Sciatic nerve (tissue), 2 donors: ENCODE data around the gene DENND5B. TPM values are rescaled to one million over a fixed set of nuclear protein-coding genes. Genes with fewer than 3 reads are reported as not detected.
"Not testable (repeated sequence)": the region's sequence is repeated elsewhere in the genome, so short reads cannot be mapped to it uniquely, and the experiment has no call there.

Experiments used
- ATAC-seq: fragments of 200-7000 bp; cut with Tn5 transposase; one replicate; pipeline ENCODE4 v1.9.1; 2020; ENCODE audit warnings: mild to moderate bottlenecking, moderate library complexity
- DNase-seq: peaks from one replicate; pipeline ENCODE4 v3.0.0-alpha.2; 2020; ENCODE audit warnings: low spot score
- intact Hi-C: fragments of 100-400 bp; cut with DNase I; formaldehyde crosslinking; loops from one replicate; pipeline ENCODE4 v1.14.2; 2022
- total RNA-seq: library from RNA; stranded (reverse); fragmentation: NEBNext Ultra II Directional; extraction: Animal tissue kit (Norgen Biotek cat#: 25700); gene quantifications from one replicate; pipeline ENCODE4 v1.2.1, GENCODE V29; 2021
- donor health status: DM: no; HTN: no; CAD: no.
- donor health status: DM: no; HTN: no; CAD: no.

The DENND5B gene
- total RNA-seq, 1 donor from 2014 or later, result 18.2 TPM

DNA sequence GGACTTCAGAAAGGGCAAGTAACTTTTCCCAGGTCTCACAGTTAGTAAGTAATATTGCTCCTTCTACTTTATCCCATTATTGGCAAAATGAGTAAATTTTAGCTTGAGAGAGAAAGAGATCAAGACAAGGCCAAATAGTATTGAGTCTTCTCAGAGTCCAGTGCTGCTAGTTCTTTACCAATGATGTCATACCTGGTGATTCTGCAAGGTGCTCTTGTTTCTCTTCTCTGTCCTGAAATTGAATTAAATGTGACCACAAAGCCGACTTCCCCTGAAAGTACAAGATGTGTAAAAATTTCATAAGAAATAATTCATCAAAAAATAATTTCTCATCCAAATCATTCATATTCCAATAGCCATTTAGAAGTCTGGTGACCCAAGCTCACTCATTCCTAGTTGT, 167.5 kb downstream of the DENND5B start:
- intact Hi-C loops, result no loop called here
- no peak for ATAC-seq
- no peak for DNase-seq

DNA sequence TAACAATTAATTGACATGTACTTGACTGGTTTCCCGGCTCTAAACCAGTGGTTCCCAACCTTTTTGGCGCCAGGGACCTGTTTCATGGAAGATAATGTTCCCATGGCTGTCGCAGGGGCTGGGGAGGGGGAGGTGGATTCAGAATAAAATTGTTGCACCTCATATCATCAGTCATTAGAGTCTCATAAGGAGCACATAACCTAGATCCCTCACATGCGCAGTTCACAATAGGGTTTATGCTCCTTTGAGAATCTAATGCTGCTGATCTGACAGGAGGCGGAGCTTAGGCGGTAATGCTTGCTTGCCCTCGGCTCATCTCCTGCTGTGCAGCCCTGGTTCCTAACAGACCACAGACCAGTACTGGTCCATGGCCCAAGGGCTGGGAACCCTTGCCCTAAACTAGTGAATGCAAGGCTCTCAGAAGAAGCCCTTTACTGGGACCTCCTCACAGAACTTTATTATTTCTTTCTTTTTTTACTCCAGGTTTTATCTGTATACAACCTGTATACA, 178.6 kb downstream of the DENND5B start:
- intact Hi-C loops, result no loop called here
- no peak for DNase-seq
- ATAC-seq, result no peak

DNA sequence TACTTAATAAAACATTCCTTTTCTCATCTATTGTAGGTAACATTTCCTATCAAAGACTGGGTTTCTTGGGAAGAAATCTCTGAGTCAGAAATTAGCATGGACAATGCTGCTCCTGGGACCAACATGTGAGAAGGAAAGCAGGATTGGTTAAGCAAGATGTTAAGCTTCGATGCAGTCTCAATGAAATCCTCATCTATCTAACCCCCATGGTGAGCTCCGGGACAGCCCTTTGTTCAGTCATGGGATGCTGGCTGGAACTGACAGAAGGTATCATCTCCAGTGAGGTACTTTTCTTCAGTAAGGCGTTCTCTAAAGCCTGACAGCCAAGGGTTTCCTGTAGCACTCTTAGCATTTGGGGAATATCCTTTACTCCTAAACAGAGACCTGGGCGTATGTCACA, 182.2 kb downstream of the DENND5B start:
- ATAC-seq, result no peak
- intact Hi-C loops, result no loop called here

DNA sequence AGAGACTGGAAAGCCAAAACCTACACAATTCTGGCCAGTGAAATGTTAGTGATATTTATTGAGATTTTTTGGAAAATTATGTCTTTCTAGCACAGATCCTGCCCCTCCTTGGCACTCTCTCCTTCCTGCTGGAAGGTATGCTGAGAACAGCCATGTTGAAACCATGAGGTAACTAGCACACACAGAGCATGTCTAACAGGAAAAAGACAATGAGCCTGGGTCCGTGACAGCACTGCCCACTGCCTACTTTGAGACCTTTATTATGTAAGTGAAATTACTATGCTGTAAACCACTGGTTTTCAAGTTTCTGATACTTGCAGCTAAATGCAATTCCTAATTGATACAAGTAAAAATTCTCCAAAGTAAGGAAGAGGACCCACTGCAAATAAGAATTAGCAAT, 183.4 kb downstream of the DENND5B start:
- DNase-seq, result no peak
- no peak for ATAC-seq
- intact Hi-C loops, result no loop called here

More for the DNA sequence above, 182.2 kb downstream of the DENND5B start:
- DNase-seq, result no peak

DNA sequence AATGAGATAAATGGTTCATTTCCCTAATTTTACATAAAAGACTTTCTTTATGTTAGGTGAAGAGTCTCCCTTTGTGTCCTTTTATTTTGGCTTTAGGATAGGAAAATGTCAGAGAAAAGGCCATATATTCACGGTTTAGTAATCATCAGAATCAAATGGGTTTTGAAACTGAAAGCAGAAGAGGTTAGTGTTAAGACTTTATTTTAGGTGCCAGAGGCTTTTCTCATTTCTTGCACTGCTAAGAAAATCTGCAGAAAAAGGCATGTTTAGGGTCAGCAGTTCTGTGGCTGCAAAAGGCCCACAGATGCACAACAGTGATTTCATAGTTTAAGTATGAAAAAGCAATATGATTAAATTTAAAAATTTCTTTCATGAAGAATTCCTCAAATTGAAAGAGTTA, 184.6 kb downstream of the DENND5B start:
- no peak for ATAC-seq
- intact Hi-C loops, result no loop called here
- no peak for DNase-seq

DNA sequence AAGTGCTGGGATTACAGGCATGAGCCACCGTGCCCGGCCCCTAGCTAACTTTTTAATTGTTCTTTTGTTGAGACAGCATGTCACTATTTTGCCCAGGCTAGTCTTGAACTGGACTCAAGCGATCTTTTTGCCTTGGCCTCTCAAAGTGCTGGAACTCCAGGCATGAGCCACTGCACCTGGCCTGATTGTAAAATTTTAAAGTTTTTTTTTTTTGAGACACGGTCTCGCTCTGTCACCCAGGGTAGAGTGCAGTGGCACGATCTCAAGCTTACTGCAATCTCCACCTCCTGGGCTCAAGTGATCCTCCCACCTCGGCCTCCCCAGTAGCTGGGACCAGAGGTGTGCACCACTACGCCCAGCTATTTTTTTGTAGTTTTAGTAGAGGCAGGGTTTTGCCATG, 185.9 kb downstream of the DENND5B start:
- ATAC-seq (no peak), DNase-seq (no peak)
- intact Hi-C loops, result no loop called here

DNA sequence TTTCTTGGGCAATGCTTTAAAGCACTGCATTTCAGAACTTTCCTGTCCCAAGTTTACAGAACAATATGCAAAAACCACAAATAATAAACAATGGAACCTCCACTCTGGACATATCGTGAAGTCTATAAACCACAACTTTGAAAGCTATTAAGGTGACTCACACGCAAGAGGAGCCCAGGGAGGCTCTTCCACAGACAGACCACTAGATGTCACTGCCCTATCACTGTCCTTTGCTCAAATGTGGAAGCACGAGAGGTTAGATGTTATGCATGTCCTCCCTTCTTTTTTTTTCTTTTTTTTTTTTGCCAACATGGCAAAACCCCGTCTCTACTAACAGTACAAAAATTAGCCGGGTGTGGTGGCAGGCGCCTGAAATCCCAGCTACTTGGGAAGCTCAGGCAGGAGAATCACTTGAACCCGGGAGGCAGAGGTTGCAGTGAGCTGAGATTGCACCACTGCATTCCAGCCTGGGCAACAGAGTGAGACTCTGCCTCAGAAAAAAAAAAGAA, 187.8 kb downstream of the DENND5B start:
- ATAC-seq, result peak; percentile 97
- not testable (repeated sequence) for DNase-seq
- intact Hi-C loops, result loop anchor here (2.0 kb wide), 1 partner anchor 232 kb away; no protein-coding TSS in a partner anchor

DNA sequence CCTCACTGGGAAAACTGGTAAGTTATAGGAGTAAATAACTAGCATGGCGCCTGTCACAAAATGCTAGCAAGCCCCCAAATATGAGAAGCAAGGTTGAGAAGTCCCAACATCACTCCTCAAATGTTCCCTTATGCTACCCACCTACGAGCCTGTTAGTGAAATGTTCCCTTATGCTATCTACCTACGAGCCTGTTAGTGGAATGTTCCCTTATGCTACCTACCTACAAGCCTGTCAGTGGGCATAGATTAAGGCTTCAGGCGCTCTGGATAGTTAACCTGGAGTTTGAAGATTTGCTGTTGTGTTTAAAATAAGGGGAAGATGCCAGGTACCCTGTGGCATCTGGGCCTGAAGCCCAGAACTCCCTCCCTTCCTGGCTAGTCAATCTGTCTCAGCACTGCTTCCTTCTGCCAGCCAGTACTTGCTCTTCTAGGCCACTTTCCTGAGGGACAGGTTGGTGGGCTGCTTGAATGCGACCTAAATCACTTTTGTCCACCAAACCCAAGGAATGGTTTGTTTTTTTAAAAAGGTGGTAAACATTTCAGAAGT, 197.9 kb downstream of the DENND5B start:
- intact Hi-C loops, result no loop called here
- ATAC-seq, result no peak
- DNase-seq, result no peak

DNA sequence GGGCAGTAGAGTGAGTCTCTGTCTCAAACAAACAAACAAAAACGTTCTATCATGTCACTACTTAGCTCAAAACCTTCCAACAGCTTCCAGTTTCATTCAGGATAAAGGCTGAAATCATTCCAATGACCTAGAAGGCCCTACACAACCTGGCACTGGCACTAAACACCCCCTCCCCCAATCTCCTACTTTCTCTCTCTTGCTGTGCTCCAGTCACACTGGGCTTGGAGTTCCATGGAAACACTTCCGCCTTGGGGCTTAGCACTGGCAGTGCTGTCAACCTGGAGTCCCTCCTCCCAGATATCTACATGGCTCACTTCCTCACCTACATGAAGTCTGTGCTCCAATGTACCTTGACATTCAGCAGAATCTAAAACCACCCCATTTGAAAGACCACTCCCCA, 199.9 kb downstream of the DENND5B start:
- intact Hi-C loops, result no loop called here
- ATAC-seq (no peak), DNase-seq (no peak)

DNA sequence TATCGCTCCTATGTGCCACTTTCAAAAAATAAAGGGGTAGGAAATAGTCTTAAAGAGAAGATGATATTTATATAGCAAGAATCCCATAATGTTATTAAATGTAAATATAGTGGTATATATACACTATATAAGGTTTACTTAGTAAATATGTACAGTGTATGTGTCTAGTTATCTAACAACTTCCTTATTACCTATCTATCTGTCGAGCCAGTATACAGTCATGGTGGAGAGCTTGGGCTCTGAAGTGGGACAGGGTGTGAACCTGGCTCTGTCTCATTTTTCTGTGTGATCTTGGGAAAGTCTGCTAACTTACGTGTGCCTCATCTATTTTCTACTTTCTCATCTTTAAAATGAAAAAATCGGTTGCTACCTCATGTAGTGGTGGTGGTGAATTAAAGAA, 202.2 kb downstream of the DENND5B start:
- DNase-seq, result no peak

DNA sequence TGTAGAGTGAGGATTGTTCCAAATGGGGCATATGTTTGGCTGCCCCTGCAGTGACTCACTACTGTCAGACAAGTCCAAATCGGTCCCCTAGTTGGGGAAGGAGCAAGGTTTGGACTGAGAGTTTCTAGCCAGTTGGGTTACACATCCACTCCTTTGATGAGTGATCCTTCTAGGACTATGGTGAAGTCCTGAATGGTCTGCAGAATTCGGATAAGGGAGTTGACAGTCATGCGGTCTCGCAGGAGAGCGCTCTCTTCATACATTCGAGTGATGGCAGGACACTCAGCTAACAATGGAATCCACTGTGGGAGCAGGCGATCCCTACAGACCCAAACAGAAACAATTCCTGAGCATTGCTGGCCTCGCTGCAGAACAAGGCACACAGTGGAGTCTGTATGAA, 203.5 kb downstream of the DENND5B start:
- intact Hi-C loops, result no loop called here
- DNase-seq (no peak), ATAC-seq (no peak)

More for the DNA sequence above, 202.2 kb downstream of the DENND5B start:
- intact Hi-C loops, result no loop called here
- ATAC-seq, result no peak

DNA sequence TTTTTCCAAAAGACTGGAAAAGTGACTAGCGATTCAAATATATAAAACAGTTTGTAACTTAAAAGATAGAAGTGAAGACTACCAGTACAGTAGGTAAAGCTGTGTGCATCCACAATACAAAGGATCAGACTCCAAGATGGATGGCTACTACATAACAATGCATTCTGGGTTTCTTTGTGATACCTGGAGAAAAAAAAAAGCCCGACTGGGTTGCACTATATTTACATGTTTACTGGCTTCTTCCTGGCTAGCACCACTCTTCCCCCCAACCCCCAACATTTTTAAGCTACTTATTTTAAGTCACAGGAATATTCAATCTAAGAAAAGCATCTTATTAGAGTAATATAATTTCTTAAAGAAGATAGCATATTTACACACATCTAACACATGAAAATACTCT, 203.9 kb downstream of the DENND5B start:
- no peak for DNase-seq
- ATAC-seq, result no peak
- intact Hi-C loops, result no loop called here

DNA sequence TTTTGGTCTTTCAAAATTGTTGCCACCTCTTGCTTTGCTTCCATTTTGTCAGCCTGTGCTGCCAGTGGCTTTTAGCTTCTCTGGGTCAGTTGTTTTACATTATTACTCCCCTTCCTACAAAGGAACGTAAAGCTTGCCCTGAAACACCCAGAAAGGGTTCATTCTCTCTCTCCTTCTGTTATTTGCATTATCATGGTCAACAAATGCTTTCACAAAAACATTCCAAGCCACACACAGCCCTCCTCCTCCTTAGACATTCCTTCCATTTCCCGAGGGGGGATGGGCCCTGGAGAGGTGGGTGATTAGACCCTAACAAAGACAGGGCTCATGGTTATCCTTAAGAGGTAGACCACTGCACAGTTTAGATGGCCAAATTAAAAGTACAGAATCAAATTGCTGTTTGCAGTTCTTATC, 204.6 kb downstream of the DENND5B start:
- ATAC-seq (no peak), DNase-seq (no peak)
- intact Hi-C loops, result no loop called here

DNA sequence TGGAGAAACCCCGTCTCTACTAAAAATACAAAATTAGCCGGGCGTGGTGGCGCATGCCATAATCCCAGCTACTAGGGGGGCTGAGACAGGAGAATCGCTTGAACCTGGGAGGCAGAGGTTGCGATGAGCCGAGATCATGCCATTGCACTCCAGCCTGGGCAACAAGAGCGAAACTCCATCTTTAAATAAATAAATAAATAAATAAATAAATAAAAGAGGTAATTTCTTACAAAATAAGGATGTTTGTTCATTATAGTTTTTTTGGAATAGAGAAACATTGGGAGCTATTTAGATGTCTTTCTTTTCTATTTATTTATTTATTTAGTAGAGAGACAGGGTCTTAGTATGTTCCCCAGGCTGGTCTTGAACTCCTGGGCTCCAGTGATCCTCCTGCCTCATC, 213.7 kb downstream of the DENND5B start:
- DNase-seq, intact Hi-C loops, ATAC-seq: not testable (repeated sequence)

DNA sequence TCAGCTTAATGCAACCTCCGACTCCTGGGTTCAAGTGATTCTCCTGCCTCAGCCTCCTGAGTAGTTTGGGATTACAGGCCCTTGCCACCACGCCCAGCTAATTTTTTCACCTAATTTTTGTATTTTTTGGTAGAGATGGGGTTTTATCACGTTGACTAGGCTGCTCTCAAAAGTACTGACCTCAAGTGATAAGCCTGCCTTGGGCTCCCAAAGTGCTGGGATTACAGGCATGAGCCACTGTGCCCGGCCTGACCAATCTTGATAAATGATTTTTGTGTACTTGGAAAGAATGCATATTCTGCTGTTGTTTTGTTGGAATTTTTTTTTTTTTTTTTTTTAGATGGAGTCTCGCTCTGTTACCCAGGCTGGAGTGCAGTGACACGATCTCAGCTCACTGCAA, 215.5 kb downstream of the DENND5B start:
- intact Hi-C loops, ATAC-seq, DNase-seq: not testable (repeated sequence)

DNA sequence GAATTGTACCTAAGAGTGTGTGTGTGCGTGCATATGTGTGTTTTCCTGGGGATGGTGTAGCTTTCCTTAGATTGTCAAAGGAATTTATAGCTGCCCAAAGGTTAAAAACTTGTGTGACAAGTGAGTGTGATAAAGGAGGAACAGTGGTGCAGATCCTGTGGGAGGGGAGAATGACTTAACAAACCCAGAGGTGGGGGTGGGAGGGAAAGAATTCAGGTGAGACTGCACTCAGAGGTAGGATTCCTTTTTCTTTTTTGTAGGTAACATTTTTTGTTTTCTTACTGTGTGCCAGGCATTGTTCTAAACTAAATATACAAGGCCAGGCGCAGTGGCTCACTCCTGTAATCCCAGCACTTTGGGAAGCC, 219.7 kb downstream of the DENND5B start:
- DNase-seq, result no peak
- intact Hi-C loops, result no loop called here
- ATAC-seq, result no peak

DNA sequence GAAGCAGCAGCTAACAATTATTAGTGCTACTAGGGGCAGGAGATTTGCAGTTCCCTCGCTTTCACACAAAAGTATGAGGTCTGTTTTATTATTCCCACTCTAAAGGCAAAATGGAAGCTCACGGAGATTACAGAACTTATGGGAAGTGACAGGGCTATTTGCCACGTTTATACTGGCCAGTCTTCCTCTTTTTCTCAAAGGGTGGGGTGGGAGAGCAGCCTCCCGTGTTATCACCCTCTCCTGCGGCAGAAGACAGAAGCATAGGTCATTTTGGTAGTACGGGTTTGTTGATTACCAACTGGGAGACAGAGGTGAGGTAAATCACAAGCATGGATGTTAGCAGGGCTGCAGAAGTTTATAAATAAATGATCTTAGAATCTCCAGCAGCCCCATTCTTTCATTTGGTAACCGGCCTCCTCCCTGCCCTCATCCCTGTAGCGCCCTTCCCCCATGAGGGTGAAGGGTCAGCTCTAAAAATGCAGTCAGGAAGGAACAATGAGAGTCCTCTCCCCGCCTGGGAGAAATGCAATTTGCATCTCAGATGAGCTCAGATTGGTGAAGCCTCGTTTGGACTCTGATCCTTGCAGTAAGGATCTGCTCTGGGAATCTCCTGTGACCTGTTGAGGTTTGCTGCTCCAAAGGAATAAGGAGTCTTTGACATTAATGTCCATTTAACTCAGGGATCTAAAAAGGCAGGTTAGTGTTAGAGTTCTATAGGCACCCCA, 220.2 kb downstream of the DENND5B start:
- intact Hi-C loops, result no loop called here
- DNase-seq, result no peak
- peak; percentile 42 for ATAC-seq

DNA sequence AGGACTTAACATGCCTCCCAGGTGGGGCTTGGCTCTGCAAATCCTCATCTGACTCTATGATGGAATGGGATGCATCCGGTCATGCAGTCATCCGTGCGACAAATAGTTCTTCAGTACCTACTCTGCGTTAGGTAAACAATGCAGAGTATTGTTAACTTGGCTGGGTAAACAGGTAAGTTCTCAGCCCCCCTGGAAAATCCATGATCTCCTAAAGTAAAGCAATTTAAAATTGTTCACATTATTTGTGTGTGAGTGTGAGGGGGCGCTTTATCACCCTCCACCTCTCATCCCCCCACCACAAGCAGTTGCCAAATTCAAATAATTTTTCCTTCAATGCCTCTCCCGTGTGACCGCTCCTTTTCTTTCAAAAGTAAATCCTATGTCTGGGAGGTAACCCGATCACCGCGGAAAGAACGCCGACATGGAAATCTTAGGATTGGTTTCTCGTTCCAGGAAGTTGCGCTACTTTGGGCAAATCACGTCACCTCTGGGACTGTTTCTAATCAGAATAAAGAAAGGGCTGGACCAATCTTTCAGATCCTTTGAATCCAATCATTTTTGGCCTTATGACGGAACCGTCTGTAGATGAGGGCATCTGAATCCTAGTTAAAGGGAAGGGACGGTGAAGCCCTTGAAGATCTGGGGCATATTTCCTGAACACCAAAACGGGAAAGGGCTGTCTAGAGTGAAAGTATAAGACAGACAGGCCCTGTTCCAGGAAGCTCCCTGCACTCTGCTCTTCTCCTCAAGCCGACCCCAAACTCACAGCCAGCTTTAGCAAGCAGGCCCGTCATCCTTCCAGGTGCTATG, 221.0 kb downstream of the DENND5B start:
- intact Hi-C loops, result no loop called here
- ATAC-seq, result peak; percentile 86
- peak; percentile 68 for DNase-seq

DNA sequence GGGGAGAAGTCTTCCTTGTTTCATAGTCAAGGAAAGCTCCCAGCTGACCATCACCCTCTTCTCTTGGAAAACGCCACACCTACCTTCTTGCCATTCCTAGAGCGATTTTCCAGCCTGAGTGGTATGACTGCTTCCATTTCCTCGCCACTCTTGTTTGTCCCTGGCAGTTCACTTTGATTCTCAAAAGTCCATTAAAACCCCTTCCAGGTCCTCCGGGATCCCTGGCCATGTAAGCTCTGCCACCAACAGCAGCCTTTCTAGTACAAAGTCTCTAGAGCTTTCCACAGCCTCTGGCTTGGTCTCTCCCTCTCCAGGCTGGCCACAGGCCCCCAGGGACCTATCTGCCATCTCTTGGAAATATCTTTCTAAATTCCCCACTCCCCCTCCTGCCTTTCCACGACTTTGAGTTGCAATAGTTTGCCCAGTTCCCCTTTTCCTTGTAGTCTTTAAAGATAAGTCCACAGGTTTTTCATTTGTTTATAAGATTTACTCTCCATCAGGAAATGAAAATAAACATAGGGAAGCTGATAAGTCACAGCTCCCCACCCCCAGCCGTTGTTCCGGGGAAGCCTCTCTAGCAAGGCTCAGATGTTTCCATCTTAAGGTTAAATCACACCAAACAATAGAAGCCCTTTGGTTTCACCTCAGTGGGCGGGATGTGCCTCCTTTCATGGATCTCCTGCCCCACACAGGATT, 222.1 kb downstream of the DENND5B start:
- no peak for DNase-seq
- peak; percentile 33 for ATAC-seq
- intact Hi-C loops, result no loop called here
